ENCODE data around the gene CSRP3.

The CSRP3 gene

DNA sequence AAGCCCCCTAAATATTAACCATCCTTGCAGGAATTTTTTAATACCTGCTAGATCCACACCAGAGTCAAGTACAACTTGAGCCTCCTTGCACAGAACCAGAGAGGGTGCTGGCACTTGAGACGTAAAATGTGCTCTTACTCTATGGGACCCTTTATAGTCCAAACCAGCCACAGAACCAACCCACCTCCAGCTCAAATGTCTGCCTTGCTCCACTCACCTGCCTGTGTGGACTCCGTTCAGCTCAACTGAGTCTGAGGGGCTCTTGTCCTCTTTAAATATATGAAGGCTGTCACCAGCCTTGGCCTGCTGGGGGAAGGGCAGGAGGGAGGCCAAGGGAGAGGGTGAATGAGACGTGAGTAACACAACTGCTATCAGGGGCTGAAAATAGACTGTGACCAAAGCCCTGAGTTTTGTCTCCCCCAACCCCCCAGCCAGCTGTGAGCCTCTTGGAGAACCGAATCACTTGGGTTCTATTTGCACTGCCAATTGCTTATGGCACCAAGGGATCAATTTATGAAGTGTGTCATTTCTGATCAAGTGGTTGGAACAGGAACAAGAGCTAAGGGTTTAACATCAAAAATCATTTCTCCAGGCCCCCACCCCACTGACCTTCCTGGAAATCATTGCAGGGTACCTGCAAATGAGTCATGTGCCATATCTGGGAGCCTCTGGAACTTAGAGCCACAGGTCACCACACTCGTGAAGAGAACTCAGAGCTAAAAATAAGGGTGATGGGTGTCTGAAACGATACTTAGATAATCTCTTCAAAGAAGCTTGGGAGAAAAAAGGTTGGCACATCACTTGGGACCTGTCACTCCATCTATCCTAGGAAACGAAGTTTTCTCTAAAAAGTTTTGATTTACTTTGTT is at the start of gene CSRP3:
CSRP3 (minus strand) TSS at position 247 of the 869 bp plus-strand sequence. CDS start 9,535 bp downstream, outside the sequence.
- DNase-seq = no peak

DNA sequence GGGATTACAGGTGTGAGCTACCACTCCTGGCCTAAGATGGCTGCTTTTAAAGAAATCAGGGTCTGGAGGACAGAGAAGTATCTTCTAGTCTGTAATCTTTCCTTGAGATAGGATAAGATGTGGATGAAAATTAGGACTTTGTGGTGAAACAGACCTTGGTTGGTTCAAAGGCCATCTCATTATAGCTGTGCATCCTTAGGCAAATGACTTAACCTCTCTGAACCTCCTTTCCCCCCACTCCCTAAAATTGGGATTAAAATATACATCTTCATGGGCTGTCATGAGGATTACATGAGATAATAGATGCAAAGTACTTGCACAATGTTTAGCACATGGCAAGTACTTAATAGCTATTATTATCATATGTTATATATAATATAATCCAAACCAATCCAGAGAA is 49.8 kb upstream of the CSRP3 start:
- no peak for DNase-seq

DNA sequence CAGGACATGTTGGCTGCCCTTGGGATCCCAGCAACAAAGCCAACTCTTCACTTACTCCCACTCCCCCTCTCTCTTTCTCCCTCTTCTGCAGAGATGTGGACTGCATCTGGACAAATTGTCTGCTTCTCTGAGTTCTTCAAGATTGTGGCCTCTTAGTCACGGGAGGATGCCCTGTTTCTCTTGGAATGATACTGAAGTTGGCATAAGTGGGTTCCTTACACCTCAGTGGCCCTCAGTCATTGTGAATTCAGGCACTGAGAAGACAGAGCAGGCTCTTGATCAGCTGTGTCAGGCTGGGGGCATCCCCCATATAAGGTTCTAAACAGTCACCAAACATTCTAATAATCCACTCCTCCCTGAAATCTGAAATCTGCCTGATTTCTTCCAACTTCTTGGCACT is 45.0 kb upstream of the CSRP3 start:
- DNase-seq = no peak

DNA sequence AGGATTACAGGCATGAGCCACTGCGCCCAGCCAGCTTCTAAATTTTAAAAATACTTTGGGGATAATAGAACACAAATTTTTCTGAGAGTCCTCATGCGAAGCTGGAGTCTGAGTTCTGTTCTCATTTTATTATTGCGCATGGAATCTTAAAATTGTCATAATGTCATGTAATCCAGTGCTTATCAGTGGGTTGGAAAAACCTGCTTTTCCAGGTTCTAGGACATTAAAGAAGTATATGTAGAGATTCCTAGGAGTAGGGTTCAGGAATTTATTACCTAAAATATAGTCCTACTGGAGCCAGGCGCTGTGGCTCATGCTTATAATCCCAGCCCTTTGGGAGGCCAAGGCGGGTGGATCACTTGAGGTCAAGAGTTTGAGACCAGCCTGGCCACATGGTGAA is 43.6 kb upstream of the CSRP3 start:
- DNase-seq = no peak

DNA sequence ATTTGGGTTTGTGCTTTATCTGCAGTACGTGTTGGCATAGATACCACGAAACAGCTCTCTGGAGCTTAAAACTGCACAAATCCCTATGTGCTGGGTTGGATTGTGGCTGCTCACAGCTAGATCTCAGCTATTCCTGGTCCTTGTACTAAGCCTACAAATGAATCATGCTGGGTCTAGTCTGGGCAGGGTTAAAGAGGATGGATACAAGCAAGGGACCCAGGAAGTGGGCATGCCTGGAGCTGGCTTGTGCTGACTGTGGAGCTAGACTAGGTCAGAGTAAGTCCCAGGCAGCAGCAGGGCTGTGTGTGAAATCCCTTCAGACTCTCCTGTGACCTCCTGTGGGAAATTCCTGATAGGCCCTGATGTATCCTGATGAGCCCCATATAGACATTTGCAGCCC is 42.8 kb upstream of the CSRP3 start:
- no peak for DNase-seq

DNA sequence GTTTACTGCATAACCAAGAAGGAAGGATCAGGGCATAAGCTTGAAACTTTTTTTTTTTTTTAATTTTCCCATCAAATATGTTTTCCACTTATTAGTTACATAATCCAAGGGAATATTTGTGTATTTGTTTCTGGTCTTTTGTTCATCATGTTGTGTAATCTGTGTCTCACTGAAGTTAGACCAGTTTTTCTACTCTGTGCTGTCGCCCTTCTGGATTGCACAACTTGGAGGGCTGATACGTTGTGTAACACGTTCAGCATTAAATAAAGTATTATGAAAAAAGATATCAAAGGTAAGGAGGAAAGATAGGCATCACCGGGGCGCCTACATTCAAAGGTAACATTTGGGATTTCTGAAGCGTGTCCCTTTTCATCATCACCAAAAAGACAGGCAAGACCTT is 42.3 kb upstream of the CSRP3 start:
- no peak for DNase-seq

DNA sequence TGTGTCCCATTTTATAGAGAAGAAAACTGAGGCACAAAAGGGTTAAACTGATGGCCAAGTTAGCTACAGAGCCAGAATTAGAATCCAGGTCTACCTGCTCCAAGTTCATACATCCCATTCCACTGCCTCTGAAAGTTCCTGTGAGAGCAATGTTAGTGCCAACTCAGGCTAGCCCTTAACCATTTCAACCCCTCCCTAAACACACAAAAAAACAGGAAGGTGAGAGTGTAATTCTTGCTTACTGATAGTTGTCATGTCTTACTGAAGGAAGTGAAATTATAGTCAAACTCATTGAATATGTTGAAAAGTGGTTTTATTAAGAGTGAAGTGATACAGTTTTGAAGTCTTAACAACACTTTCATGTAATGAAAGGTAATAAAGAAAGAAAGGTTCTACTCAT is 41.8 kb upstream of the CSRP3 start:
- DNase-seq = no peak

DNA sequence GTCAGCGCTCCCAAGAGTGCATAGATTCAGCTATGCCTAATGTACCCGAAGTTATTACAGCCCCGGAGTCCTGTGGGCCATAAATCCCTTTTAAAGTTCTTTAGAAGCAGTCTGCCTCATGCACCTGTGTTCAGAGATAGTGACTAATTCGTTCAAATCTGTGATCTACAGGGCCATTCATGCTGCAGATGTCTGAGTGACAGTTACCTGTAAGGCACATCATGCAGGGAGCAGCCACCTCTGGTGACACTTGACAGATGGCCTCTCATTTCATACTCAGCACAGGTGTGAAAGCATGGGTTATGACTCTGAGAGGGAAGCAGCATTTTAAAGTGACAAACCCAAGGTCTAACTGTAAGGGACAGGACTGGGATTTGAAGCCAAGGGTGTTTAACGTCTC is 41.4 kb upstream of the CSRP3 start:
- DNase-seq = peak; percentile 9

DNA sequence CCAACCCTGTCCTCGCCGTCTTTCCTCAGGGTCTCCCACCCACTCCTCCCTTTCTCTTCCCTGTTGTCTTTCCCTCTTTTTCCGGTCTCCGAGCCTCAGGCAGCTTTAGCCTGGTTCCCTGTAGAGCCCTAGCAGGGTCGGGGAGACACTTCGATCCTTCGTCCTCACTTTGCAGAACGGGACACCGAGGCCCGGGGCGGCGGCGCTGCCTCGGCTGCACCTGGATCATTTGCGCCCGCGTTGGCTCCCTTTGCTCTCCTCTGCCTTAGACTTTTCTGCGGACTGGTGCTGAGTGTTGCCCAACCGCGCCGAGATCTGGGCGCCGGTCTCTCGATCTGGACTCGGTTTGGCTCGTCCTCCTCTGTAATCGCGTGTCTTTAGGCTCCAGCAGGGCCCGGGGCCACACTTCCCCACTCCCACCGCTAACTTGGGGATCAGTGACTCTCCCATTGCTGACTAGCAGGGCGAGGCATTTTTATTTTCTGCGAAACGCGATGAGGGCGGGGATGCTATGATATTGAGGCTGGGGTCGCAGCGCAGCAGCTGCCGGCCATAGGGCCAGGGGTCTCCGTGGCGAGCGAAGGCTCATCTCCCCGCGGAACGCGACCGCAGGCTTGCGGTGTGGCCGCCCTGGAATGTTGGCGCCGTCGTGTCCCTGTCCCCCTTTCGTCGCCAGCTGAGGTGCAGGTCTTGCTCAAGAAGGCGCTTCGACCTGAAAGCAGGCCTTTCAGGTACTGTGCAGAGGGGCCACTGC is 40.6 kb upstream of the CSRP3 start:
- peak; percentile 24 for DNase-seq

DNA sequence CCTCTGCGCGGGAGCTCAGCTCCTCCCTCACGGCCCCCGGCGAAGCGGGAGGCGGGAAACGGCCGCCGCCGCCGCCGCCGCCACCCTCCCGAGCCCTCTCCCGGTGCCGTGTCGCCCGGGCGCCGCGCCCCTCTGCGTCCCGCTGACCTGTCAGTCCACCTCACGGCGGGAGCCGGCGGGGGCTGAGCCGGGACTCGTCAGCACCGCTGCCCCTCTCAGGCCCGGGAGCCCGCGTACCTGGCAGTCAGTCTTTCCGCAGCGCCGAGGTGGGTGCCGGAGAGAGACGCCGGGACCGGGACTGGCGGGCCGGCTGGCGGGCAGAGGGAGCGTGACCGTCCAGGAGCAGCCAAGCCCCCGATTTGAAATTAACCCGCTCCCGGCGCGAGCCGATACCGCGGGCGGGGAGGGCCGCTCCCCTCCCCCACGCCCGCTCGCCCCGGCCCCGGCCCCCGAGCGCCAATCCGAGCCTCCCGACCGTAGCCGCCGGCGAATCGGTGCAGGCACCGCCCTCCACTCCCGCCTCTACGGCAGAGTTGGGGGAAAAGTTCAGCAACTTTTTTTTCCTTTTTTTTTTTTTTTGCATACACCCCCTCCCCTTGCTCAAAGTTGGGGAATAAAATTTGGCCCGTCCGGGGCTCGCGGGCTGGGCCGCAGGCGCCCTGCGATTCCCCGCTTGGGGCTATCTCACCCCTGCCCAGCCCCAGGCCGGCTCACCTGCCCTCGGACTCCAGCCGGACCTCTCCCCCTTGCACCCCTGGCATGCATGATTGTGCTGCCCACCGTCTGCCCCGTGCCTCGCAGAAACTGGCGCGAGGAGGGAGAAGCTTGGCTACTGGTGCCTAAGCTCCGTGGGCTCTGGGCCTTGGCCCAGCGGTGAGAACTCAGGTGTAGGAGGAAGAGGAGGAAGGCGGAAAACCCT is 39.7 kb upstream of the CSRP3 start:
- DNase-seq = peak; percentile 70

DNA sequence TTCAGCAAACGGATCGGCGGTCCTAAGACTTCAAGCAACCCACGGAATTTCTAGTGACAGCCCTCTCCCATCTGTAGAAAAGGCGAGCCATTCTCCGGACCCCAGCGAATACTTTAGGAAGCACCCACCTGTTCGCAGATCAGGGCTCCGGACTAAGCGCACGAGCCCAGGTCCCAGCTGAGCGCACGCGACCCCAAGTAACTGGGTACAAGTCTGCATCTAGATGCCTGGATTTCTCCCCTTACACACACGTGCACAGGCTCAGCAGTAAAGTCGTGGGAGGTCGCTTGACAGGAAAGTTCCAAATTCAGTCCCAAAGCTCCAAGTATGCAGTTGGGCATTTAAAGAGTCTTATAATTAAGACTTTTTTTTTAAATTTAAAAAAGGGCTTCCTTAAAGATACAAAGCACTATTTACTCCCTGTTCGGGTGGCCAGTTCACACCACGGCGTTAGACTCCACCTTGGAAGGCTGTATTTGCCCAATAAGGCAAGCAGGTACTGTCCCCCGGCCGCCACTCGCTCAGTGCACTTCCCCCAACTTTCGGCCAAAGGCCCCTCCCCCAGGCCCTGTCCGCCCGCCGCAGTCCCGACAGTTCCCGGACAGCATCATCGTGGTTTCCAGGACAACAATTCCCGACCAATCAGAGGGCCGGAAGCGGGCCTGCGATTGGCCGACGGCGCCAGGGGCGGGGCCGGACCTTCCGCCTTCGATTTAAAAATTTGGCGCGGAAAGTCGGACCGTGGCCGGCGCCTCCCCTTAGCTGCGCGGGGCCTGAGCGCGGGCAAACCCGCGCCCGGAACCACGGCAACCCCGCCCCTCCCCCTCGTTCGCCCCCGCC is 38.9 kb upstream of the CSRP3 start, which contains the start of gene E2F8:
E2F8 (minus strand) TSS at position 526 of the 840 bp plus-strand sequence. CDS start 824 bp downstream, outside the sequence.
- peak; percentile 93 for DNase-seq

DNA sequence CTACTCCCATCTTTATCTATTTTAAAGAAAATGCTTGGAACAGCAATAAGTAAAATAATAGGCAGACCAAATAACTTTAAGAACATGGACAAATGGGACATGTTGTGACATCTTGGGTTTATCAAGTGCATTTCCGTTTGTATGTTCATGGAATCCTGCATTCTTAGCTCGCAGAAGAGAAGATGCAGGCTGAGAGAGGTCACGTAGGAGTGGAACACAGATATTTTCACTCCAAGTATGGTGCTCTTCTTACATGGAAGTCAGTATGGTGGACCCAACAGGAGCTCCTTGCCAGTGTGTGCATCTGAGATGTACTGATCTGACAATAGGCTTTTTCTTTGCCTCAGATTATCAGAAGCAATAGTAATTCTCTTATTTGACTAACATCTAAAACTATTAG is 37.3 kb upstream of the CSRP3 start:
- DNase-seq = no peak

DNA sequence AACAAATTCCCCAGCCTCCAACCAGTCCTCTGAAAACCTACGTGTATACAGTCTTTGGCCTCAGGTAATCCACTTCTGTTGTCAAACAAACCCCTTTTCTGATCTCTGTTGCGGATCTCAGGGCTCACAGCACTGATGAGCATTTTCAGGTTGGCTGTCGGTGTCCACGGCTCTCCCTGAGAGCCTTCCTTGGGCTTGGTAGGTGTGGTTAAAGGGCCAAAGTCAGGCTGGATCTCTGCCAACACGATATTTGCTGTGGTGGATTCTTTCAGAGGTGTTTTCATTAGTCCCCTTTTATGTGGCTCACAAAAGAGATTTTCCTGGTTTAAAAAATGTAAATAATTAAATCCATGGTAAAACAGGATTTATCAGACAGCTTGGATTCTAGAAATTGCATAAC is 36.0 kb upstream of the CSRP3 start:
- DNase-seq = no peak

DNA sequence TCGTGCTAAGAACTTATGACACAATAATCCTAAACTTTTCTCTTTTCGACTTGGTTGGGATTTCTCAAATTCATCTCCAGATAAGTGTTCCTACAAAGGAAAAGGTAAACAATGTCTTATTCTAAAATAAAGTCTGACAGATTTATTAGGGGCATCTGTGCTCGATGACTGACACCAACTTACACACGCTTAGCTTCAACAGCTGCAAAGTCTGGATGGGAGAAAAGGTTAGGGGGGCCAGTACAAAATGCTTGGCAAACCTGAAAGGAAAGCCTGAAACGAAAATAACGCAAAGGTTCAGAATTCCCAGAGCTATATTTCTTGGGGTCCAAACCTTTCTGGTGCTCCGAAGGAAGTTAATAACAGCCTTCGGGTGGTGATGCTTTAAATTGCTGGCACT is 35.6 kb upstream of the CSRP3 start:
- DNase-seq = no peak

DNA sequence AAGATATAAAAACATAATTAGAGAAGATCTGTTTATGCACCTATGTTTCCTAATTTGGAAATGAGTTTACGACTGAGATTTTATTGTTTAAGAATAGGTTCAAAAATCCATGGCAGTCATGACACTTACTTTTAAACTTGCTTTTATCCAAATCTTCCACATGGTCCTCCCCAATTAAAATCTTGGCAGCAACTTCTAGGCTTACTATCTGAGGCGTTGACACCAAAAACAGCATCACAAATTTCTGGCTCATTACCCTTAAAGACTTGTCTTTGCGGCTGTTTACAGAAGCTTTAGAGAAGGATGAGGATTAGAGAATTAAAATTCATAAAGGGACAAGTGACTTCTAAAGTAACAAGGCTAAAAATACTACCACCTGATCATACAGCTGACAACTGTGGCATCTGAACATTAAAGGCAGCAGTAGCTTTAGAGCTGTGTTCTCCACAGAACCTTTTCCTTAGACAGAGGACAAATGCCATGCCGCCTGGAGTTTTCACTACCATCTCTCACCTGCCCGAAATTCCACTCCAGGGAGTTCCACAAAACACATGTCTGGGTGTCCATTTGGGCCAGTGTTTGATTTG is 32.5 kb upstream of the CSRP3 start:
- DNase-seq = no peak

DNA sequence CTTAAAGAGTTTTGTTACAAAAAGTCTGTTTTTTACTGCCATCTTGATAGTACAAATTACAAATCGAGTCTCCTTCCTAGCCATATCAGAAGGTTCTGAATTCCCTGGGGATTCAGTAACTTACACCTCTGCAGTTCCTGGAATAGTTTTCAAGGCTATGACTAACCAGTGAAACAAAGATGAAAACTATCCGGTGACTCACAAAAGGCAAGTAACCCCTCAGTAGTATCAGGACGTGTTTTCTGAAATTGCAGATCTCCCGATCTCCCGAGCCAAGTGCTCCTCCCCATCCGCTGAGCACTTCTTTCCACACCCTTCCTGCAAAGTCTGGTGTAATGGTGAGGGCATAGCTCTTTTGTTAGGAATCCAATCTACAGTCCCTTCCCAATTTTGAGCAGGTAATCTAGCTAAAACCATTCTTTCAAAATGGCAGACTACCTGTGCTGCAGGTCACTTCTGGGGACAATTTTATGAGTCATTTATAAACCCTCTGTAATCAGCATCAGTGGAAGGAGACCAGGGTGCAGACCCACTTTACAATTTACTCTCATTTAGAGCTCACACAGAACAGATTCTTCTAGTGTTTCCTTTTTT is 31.2 kb upstream of the CSRP3 start:
- DNase-seq = no peak

DNA sequence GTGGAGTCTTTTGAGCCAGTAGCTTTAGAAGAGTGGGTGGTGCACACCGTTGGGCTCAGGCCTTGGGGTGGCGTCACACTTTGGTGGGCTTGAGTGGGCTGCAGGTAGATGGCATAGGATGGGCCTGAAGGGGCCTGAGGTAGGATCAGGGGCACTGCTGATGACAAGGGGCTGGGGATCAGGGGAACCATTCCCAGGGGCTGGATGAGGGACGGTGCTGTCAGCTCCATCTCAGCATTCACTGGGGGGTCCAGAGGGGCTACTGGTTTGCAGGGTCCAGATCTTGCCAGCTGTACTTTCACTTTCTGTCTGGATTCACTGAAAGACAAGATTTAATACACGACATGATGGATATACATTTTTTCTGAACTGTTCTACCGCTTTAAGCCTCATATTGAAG is 27.9 kb upstream of the CSRP3 start:
- no peak for DNase-seq

DNA sequence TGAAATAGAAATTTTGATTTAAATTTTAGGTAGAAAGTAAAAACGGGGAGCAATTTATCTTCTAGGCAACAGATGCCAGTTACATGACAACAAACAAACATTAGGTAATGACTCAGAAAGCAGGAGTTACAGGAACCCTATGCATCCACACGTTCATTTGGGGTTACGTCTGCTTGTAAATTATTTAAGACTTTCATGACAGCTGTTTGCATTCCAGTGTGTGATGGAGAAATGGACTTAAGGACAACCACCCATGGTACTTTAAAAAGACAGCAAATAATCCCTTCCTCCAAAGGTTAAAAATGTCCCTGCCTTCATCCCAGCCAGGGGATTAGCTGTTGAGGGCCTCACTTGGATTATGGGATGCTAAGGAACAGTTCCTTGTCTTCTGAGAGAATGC is 27.2 kb upstream of the CSRP3 start:
- no peak for DNase-seq

DNA sequence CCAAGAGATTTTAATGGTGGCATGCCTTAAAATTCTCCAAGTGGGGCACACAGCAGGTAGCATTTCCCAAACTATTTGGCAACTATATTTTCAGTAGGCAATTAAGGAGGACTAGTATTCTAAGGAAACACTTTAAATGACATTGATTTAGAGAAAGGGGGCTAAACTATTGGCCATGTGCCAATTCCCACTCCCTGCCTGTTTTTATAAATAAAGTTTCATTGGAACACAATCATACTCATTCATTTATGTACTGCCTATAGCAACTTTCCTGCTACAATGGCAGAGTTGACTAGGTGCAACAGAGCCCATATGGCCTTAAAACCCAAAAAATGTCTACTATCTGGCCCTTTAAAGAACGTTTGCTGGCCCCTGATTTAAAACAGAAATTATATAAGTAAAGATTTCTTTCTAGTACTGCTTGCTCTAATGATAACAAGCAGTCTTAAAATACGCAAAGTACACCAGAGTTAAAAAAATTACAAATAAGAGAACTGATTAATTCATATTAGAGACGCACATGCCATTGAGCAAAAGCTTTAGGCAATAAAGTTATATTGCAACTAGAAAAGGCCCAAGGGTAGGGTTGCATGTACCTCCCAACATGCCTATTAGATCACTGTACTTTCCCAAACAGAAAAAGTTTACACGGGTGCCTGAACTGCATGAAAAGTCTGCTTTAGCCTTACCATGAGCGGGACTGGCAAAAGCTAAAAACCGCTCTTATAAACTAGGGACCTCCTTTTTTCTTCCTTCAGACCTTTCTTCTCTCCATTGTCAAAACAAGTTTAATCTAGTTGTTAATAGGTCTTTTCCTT is 24.8 kb upstream of the CSRP3 start:
- no peak for DNase-seq

DNA sequence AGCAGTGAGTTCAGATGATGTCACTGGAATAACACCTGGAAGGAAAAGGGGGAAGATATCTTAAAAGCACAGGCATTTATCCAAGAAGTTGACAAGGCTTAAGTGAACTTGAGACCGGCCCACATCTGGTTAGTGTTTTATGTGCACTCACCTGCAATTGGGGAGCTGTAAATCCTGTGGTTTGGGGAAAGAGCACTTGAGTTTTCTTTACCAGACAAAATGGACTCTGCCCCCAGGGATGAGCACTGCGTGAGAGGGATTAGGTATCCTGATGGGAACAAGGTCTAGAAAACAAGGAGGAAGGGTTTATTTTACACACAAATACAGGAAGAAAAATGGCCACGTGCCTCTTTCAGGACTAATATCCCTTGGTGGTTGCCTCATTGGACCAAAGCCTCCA is 23.8 kb upstream of the CSRP3 start:
- no peak for DNase-seq

Data from activated CD4-positive, alpha-beta T cell treated with anti-CD3 and anti-CD28 coated beads for 48 hours (primary cell).